Endothelial cell (in vitro differentiated cells): ENCODE measurements around the gene TIPARP. TPM values are rescaled to one million over a fixed set of nuclear protein-coding genes. Genes with fewer than 3 reads are reported as not detected.
"Not testable (repeated sequence)": the region's sequence is repeated elsewhere in the genome, so short reads cannot be mapped to it uniquely, and the experiment has no call there.

Experiments used
- DNase-seq: peaks from one replicate; pipeline ENCODE4 v3.0.0; 2021; ENCODE audit warnings: low spot score
- H3K27ac Mint-ChIP-seq: one replicate; pipeline ENCODE4 v1.8.0; 2021; ENCODE audit warnings: mixed read lengths, inconsistent platforms; ENCODE audit not compliant: unreplicated experiment
- H3K27me3 Mint-ChIP-seq: one replicate; pipeline ENCODE4 v1.8.0; 2021; ENCODE audit warnings: mild to moderate bottlenecking, moderate library complexity, mixed read lengths, inconsistent platforms; ENCODE audit not compliant: unreplicated experiment
- H3K36me3 Mint-ChIP-seq: one replicate; pipeline ENCODE4 v1.8.0; 2021; ENCODE audit warnings: mild to moderate bottlenecking, low read depth, mixed read lengths, inconsistent platforms; ENCODE audit not compliant: unreplicated experiment
- H3K4me1 Mint-ChIP-seq: one replicate; pipeline ENCODE4 v1.8.0; 2021; ENCODE audit warnings: mild to moderate bottlenecking, mixed read lengths, inconsistent platforms; ENCODE audit not compliant: unreplicated experiment
- H3K4me3 Mint-ChIP-seq: one replicate; pipeline ENCODE4 v1.8.0; 2021; ENCODE audit warnings: mild to moderate bottlenecking, mixed read lengths, inconsistent platforms; ENCODE audit not compliant: unreplicated experiment
- H3K9me3 Mint-ChIP-seq: one replicate; pipeline ENCODE4 v1.8.0; 2021; ENCODE audit warnings: mixed read lengths, inconsistent platforms; ENCODE audit not compliant: unreplicated experiment
- total RNA-seq: library from RNA; stranded (reverse); fragmentation: NEBNext Ultra II Directional; extraction: Animal tissue kit (Norgen Biotek cat#: 25700); gene quantifications from one replicate; pipeline ENCODE4 v1.2.1, GENCODE V29; 2021; ENCODE audit not compliant: unreplicated experiment
- TF ChIP-seq, protein P1 (sequence below): fragments of 200-600 bp; sonication (generic); IDR thresholded peaks from one replicate; pipeline ENCODE4 v1.5.0; 2021; ENCODE audit warnings: antibody characterized with exemption; ENCODE audit not compliant: unreplicated experiment

TIPARP gene
- total RNA-seq, 1 donor from 2014 or later: 8.9 TPM

DNA sequence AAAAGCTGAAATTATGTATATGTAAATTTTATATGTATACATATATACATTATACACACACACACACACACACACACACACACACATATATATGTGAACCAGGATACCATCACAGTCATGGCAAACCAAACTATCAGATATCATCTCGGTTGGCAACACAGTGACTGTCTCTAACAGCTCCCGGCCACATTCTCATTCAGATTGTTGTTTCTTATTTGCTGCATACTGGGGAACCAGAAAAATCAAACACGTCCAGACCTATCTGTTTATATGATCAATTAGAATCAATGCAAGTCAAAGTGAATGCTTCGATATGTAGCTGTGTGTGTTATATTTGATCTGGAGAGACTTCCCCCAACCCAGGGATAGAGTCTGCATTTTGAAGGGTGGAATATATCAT lies 61.1 kb downstream of the TIPARP start:
- Mint-ChIP-seq H3K4me1 (no peaks in the 10 kb centered on the region), H3K9me3 (no peaks in the 10 kb centered on the region), H3K27me3 (no peaks in the 10 kb centered on the region), H3K27ac (no peak overlapping the region), H3K36me3 (no peaks in the 10 kb centered on the region), H3K4me3 (no peak overlapping the region)
- TF ChIP-seq, protein P1, sequence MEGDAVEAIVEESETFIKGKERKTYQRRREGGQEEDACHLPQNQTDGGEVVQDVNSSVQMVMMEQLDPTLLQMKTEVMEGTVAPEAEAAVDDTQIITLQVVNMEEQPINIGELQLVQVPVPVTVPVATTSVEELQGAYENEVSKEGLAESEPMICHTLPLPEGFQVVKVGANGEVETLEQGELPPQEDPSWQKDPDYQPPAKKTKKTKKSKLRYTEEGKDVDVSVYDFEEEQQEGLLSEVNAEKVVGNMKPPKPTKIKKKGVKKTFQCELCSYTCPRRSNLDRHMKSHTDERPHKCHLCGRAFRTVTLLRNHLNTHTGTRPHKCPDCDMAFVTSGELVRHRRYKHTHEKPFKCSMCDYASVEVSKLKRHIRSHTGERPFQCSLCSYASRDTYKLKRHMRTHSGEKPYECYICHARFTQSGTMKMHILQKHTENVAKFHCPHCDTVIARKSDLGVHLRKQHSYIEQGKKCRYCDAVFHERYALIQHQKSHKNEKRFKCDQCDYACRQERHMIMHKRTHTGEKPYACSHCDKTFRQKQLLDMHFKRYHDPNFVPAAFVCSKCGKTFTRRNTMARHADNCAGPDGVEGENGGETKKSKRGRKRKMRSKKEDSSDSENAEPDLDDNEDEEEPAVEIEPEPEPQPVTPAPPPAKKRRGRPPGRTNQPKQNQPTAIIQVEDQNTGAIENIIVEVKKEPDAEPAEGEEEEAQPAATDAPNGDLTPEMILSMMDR: no peak
- DNase-seq: no peak

- not testable (repeated sequence) for H3K4me3 Mint-ChIP-seq, H3K27ac Mint-ChIP-seq, H3K36me3 Mint-ChIP-seq, DNase-seq, H3K9me3 Mint-ChIP-seq, H3K27me3 Mint-ChIP-seq, H3K4me1 Mint-ChIP-seq
Measured at GRCh38 chr3:156737049-156737448, 62.7 kb downstream of the TIPARP start.

GRCh38 chr3:156738251-156738650 lies 63.9 kb downstream of the TIPARP start:
- Mint-ChIP-seq H3K36me3 (peaks cover 4% of the 10 kb centered on the region), H3K27me3 (peaks cover 4% of the 10 kb centered on the region), H3K27ac (no peak overlapping the region), H3K4me3 (no peak overlapping the region), H3K9me3 (no peaks in the 10 kb centered on the region), H3K4me1 (no peaks in the 10 kb centered on the region)
- TF ChIP-seq, protein P1: no peak
- DNase-seq: no peak

GRCh38 chr3:156739976-156740375 lies 65.6 kb downstream of the TIPARP start:
- H3K36me3 Mint-ChIP-seq: peaks cover 4% of the 10 kb centered on the region
- DNase-seq: no peak
- H3K27ac Mint-ChIP-seq: no peak overlapping the region
- H3K4me1 Mint-ChIP-seq: no peaks in the 10 kb centered on the region
- TF ChIP-seq, protein P1: no peak
- H3K4me3 Mint-ChIP-seq: no peak overlapping the region
- H3K27me3 Mint-ChIP-seq: peaks cover 4% of the 10 kb centered on the region
- no peaks in the 10 kb centered on the region for H3K9me3 Mint-ChIP-seq

DNA sequence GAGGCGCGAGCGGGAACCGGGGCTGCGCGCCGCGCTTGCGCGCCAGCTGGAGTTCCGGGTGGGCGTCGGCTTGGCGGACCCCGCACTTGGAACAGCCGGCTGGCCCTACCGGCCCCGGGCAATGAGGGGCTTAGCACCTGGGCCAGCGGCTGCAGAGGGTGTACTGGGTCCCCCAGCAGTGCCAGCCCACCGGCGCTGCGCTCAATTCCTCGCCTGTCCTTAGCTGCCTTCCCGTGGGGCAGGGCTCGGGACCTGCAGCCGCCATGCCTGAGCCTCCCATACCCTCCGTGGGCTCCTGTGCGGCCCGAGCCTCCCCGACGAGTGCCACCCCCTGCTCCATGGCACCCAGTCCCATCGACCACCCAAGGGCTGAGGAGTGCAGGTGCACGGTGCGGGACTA lies 66.2 kb downstream of the TIPARP start:
- not testable (repeated sequence) for H3K36me3 Mint-ChIP-seq, H3K9me3 Mint-ChIP-seq, H3K4me1 Mint-ChIP-seq, H3K4me3 Mint-ChIP-seq, H3K27ac Mint-ChIP-seq, DNase-seq, H3K27me3 Mint-ChIP-seq

DNA sequence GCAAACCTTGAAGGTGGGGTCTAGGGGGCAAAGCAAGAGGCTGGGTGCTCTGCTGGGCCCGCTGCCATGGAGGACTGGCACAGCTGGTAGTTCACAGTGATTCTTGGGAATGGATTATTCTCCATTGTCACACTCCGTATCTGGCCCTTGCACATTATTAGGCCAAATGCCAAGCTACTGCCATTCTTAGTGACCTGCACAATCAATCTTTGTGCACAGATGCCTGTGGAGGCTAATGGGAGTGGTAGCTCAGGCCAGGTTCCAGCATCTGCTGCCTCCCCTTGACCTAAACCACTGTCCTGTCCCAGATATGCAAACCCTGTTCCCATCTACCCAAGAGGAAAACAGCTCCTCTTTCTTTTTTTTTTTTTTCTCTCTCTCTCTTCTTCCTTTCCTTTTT lies 67.5 kb downstream of the TIPARP start:
- H3K27ac Mint-ChIP-seq: no peak overlapping the region
- no peak for DNase-seq
- H3K27me3 Mint-ChIP-seq: peaks cover 4% of the 10 kb centered on the region
- H3K9me3 Mint-ChIP-seq: no peaks in the 10 kb centered on the region
- no peak overlapping the region for H3K4me3 Mint-ChIP-seq
- no peaks in the 10 kb centered on the region for H3K4me1 Mint-ChIP-seq
- TF ChIP-seq, protein P1: no peak
- peaks cover 4% of the 10 kb centered on the region for H3K36me3 Mint-ChIP-seq
